Measurements from ENCODE around the gene SLC35G6. TPM values are rescaled to one million over a fixed set of nuclear protein-coding genes. Genes with fewer than 3 reads are reported as not detected.
"Not testable (repeated sequence)": the region's sequence is repeated elsewhere in the genome, so short reads cannot be mapped to it uniquely, and the experiment has no call there.

The SLC35G6 gene
- not detected for polyA plus RNA-seq (2012; ENCODE audit: insufficient read length, low read depth)

- TF ChIP-seq REST (IDR thresholded peaks at IDR 0.05; ENCODE audit: insufficient read depth in 1 of 2, low read depth in 2 of 2, low read length in 2 of 2); TAF1 (IDR thresholded peaks at IDR 0.05; ENCODE audit: borderline replicate concordance, insufficient read depth, low read length); POLR2AphosphoS5 (IDR thresholded peaks at IDR 0.05; ENCODE audit: low read depth, low read length): not testable (repeated sequence)
Measured at GRCh38 chr17:7481275-7481674, at the start of gene SLC35G6. Gene SLC35G6, plus strand, starts transcription at chr17:7481446. Its CDS starts 71 bp downstream, at chr17:7481517.

GRCh38 chr17:7432296-7432695, 49.0 kb upstream of the SLC35G6 start:
- TF ChIP-seq POLR2AphosphoS5 (IDR thresholded peaks at IDR 0.05; ENCODE audit: low read depth, low read length), result no peak
- TF ChIP-seq TAF1 (IDR thresholded peaks at IDR 0.05; ENCODE audit: borderline replicate concordance, insufficient read depth, low read length), result no peak
- TF ChIP-seq SIN3A (IDR thresholded peaks at IDR 0.05; ENCODE audit: borderline replicate concordance, insufficient read depth, low read length), result no peak
- no peak for TF ChIP-seq FOXP2 (optimal IDR thresholded peaks at IDR 0.05; ENCODE audit: borderline replicate concordance, extremely low read depth, extremely low read length, insufficient read depth)
- TF ChIP-seq REST (IDR thresholded peaks at IDR 0.05; ENCODE audit: insufficient read depth in 1 of 2, low read depth in 2 of 2, low read length in 2 of 2), result no peak

- TF ChIP-seq FOXP2 (optimal IDR thresholded peaks at IDR 0.05; ENCODE audit: borderline replicate concordance, extremely low read depth, extremely low read length, insufficient read depth) (no peak), POLR2AphosphoS5 (IDR thresholded peaks at IDR 0.05; ENCODE audit: low read depth, low read length) (no peak), REST (IDR thresholded peaks at IDR 0.05; ENCODE audit: insufficient read depth in 1 of 2, low read depth in 2 of 2, low read length in 2 of 2) (no peak), SIN3A (IDR thresholded peaks at IDR 0.05; ENCODE audit: borderline replicate concordance, insufficient read depth, low read length) (no peak), TAF1 (IDR thresholded peaks at IDR 0.05; ENCODE audit: borderline replicate concordance, insufficient read depth, low read length) (no peak)
Measured at GRCh38 chr17:7435676-7436555, 45.3 kb upstream of the SLC35G6 start.

GRCh38 chr17:7436556-7437368, 44.5 kb upstream of the SLC35G6 start:
- TF ChIP-seq TAF1 (IDR thresholded peaks at IDR 0.05; ENCODE audit: borderline replicate concordance, insufficient read depth, low read length) (no peak), FOXP2 (optimal IDR thresholded peaks at IDR 0.05; ENCODE audit: borderline replicate concordance, extremely low read depth, extremely low read length, insufficient read depth) (no peak), POLR2AphosphoS5 (IDR thresholded peaks at IDR 0.05; ENCODE audit: low read depth, low read length) (no peak), SIN3A (IDR thresholded peaks at IDR 0.05; ENCODE audit: borderline replicate concordance, insufficient read depth, low read length) (no peak), REST (IDR thresholded peaks at IDR 0.05; ENCODE audit: insufficient read depth in 1 of 2, low read depth in 2 of 2, low read length in 2 of 2) (no peak)

Measured in PFSK-1 (cell line).